Tibial artery (tissue), 4 donors: ENCODE measurements around the gene ADM2.
A peak's percentile ranks its signal among the peaks of the same experiment; 100 is the strongest.
"Not testable (repeated sequence)": the region's sequence is repeated elsewhere in the genome, so short reads cannot be mapped to it uniquely, and the experiment has no call there.

Source experiments
- DNase-seq, 2 donors: peaks; one replicate each; pipeline ENCODE4 v3.0.0-alpha.2; 2019
- H3K27ac ChIP-seq, 2 donors: fragments of 200-600 bp; sonication (generic) in 1 of 2; 1 replicate in 1 of 2; 2 replicates in 1 of 2; pipeline ENCODE4 v1.5.1; 2018 to 2019; ENCODE audit warnings: mild to moderate bottlenecking in 1 of 2
- H3K27me3 ChIP-seq, 2 donors: fragments of 200-600 bp; sonication (generic) in 1 of 2; one replicate each; pipeline versions ENCODE4 v1.5.1 to v1.6.0; 2016 to 2019
- H3K36me3 ChIP-seq, 3 donors: fragments of 200-600 bp; sonication (generic) in 2 of 3; one replicate each; pipeline ENCODE4 v1.5.1; 2016 to 2019; ENCODE audit warnings: mild to moderate bottlenecking in 2 of 3
- H3K4me1 ChIP-seq, 4 donors: fragments of 200-600 bp; sonication (generic) in 2 of 4; 1 replicate in 3 of 4; 2 replicates in 1 of 4; pipeline ENCODE4 v1.5.1; 2016 to 2019
- H3K4me3 ChIP-seq, 2 donors: fragments of 200-600 bp; sonication (generic) in 1 of 2; 1 replicate in 1 of 2; 2 replicates in 1 of 2; pipeline ENCODE4 v1.5.1; 2018 to 2019; ENCODE audit warnings: mild to moderate bottlenecking in 2 of 2
- H3K9me3 ChIP-seq, 3 donors: fragments of 200-600 bp; sonication (generic) in 1 of 3; one replicate each; pipeline ENCODE4 v1.5.1; 2016 to 2019
- intact Hi-C: fragments of 100-400 bp; cut with DNase I; formaldehyde crosslinking; loops from one replicate; pipeline ENCODE4 v1.15.0; 2023; ENCODE audit warnings: low total_unique reads
- TF ChIP-seq, protein P1 (sequence below), 2 experiments: fragments of 200-600 bp in 1 of 2; fragments of 450-650 bp in 1 of 2; IDR thresholded peaks; one replicate each; pipeline ENCODE4 v1.5.1; 2017 to 2019; ENCODE audit warnings: antibody characterized with exemption in 2 of 2, mild to moderate bottlenecking in 1 of 2, moderate library complexity in 1 of 2

Gene ADM2

DNA sequence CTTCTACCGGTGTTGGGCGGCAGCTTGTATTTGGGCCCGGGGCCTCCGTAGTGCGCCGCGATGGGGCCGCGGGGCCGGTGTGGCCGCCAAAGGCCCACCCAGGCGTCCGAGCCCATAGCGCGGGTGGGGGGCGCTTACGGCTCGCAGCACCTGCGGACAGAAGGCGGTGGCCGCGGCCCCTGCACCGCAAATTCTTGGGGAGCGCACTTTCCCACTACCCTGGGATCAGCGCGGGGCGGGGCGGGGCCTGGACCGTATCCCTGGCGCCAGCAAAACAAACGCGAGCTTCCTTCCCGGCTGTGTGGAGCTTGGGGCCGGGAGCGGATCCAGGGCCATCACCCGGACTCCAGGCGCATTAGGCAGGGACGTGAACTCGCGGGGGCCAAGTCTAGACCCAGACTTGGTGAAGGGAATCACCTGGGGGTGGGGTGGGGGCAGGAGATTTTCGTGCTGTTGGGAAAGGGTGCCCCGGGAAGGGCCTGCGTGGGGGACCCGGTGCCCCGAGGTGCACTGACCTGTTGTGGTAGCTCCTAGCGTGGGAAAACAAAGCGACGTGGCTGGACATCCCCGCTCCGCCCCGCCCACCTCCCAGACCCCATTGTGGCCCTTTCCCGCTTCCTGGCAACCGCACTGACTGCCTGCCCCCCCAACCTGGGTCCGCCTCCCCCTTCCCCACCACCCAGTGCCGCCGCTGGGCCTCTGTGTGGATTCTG lies 50.8 kb downstream of the ADM2 start:
- Histone ChIP-seq H3K36me3 (no peaks in the 10 kb centered on the region), H3K4me1 (peaks cover 0 to 40% (median 31%) of the 10 kb centered on the region in 4 donors), H3K27ac (peak overlapping the region; percentile 57 to 69), H3K9me3 (no peaks in the 10 kb centered on the region), H3K27me3 (peaks cover 6 to 70% of the 10 kb centered on the region in 2 donors), H3K4me3 (peak overlapping the region; percentile 44 to 53)
- peak; percentile 81 to 83 for DNase-seq
- TF ChIP-seq, protein P1, sequence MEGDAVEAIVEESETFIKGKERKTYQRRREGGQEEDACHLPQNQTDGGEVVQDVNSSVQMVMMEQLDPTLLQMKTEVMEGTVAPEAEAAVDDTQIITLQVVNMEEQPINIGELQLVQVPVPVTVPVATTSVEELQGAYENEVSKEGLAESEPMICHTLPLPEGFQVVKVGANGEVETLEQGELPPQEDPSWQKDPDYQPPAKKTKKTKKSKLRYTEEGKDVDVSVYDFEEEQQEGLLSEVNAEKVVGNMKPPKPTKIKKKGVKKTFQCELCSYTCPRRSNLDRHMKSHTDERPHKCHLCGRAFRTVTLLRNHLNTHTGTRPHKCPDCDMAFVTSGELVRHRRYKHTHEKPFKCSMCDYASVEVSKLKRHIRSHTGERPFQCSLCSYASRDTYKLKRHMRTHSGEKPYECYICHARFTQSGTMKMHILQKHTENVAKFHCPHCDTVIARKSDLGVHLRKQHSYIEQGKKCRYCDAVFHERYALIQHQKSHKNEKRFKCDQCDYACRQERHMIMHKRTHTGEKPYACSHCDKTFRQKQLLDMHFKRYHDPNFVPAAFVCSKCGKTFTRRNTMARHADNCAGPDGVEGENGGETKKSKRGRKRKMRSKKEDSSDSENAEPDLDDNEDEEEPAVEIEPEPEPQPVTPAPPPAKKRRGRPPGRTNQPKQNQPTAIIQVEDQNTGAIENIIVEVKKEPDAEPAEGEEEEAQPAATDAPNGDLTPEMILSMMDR (IDR thresholded peaks at IDR 0.05): no peak
- intact Hi-C loops: no loop called here

DNA sequence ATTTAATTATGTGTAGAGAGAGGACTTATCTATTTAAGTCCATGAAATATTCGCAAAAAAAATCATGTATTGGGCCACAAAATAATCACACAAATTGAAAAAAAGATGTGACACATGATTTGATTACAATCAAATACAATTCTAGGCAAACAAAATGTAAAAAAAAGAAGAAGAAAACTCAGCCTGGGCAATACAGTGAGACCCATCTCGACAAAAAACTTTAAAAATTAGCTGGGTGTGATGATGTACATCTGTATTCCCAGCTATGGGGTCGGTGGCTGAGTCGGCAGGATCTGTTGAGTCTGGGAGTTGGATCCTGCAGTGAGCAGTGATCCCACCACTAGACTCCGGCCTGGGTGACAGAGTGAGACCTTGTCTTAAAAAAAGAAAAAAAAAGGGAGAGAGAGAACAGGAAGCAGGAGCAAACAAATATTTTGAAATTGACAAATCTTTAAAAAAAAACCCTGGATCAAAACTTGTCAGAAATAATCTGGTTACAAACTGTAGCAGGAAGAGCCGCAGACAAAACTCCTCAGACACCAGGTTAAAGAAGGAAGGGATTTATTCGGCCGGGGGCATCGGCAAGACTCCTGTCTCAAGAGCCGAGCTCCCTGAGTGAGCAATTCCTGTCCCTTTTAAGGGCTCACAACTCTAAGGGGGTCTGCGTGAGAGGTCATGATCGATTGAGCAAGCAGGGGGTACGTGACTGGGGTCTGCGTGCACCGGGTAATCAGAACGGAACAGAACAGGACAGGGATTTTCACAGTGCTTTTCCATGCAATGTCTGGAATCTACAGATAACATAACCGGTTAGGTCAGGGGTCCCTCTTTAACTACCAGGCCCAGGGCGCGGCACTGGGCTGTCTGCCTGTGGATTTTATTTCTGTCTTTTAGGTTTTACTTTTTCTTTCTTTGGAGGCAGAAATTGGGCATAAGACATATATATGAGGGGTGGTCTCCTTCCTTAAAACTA lies 51.8 kb downstream of the ADM2 start:
- Histone ChIP-seq H3K9me3 (no peaks in the 10 kb centered on the region), H3K27ac (no peak overlapping the region), H3K36me3 (no peaks in the 10 kb centered on the region), H3K4me1 (peaks cover 0 to 37% (median 30%) of the 10 kb centered on the region in 4 donors), H3K27me3 (peaks cover 6 to 77% of the 10 kb centered on the region in 2 donors), H3K4me3 (peak overlapping the region in 1 of 2 donors; percentile 53)
- TF ChIP-seq, protein P1 (IDR thresholded peaks at IDR 0.05): no peak
- no peak for DNase-seq
- intact Hi-C loops: no loop called here

DNA sequence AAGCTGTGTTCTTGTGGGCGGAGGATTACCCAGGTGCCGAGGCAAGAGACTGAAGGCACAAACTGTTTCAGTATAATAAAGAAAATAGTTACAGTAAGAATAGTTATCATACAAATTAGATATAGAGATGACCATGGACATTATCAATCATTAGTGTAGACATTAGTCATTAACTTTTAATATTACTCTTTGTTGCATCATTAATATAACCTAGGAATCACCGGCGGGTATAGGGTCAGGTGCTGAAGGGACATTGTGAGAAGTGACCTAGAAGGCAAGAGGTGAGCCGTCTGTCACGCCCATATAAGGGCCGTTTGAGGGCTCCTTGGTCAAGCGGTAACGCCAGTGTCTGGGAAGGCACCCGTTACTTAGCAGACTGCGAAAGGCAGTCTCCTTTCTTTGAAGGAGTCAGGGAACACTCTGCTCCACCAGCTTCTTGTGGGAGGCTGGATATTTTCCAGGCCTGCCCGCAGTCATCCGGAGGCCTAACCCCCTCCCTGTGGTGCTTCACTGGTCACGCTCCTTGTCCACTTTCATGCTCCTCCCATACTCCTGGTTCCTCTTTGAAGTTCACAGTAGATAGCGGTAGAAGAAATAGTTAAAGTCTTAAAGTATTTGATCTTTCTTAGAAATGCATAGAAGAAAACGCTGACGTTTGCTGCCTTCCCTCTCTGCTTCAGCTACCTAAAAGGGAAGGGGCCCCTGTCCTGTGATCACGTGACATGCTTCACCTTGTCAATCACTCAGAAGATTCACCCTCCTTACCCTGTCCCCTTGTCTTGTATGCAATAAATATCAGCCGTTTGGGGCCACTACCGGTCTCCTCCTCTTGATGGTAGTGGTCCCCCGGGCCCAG lies 52.7 kb downstream of the ADM2 start:
- H3K36me3 ChIP-seq, intact Hi-C loops, DNase-seq, H3K9me3 ChIP-seq, H3K27ac ChIP-seq, H3K4me3 ChIP-seq: not testable (repeated sequence)
- Histone ChIP-seq H3K27me3 (peaks cover 6 to 85% of the 10 kb centered on the region in 2 donors), H3K4me1 (peaks cover 0 to 37% (median 31%) of the 10 kb centered on the region in 4 donors)

DNA sequence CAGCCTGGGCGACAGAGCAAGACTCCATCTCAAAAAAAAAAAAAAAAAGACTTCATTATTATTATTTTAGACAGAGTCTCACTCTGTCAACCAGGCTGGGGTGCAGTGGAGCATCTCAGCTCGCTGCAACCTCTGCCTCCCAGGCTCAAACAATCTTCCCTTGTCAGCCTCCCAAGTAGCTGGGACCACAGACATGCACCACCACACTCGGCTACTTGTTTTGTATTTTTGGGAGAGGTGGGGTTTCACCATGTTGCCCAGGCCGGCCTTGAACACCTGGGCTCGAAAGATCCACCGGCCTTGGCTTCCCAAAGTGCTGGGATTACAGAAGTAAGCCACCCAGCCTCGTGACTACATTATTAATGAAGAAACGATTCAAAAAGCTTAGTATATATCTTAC lies 53.8 kb downstream of the ADM2 start:
- Histone ChIP-seq H3K27me3 (peaks cover 6 to 76% of the 10 kb centered on the region in 2 donors), H3K27ac (no peak overlapping the region), H3K4me3 (no peak overlapping the region), H3K9me3 (no peaks in the 10 kb centered on the region), H3K4me1 (peaks cover 0 to 29% (median 27%) of the 10 kb centered on the region in 4 donors), H3K36me3 (no peaks in the 10 kb centered on the region)
- intact Hi-C loops: no loop called here
- TF ChIP-seq, protein P1 (IDR thresholded peaks at IDR 0.05): no peak
- DNase-seq: no peak
